Thyroid gland (tissue), 4 donors: ENCODE measurements around the gene LCN6. TPM values are rescaled to one million over a fixed set of nuclear protein-coding genes. Genes with fewer than 3 reads are reported as not detected.

Experiments used
- DNase-seq, 2 donors: peaks; one replicate each; pipeline ENCODE4 v3.0.0-alpha.2; 2019
- H3K27ac ChIP-seq, 3 donors: fragments of 200-600 bp; sonication (generic); 1 replicate in 2 of 3; 2 replicates in 1 of 3; pipeline ENCODE4 v1.5.1; 2016 to 2019; ENCODE audit warnings: mild to moderate bottlenecking in 1 of 3, moderate library complexity in 1 of 3
- H3K27me3 ChIP-seq: fragments of 200-600 bp; sonication (generic); one replicate; pipeline ENCODE4 v1.5.1; 2019
- H3K36me3 ChIP-seq, 2 donors: fragments of 200-600 bp; sonication (generic); one replicate each; pipeline ENCODE4 v1.5.1; 2016 to 2019
- H3K4me1 ChIP-seq, 2 donors: fragments of 200-600 bp; sonication (generic); one replicate each; pipeline ENCODE4 v1.5.1; 2017 to 2019
- H3K4me3 ChIP-seq, 3 donors: fragments of 200-600 bp; sonication (generic); replicated peaks in 1 of 3; 1 replicate in 2 of 3; 2 replicates in 1 of 3; pipeline ENCODE4 v1.5.1; 2016; ENCODE audit warnings: mild to moderate bottlenecking in 1 of 3
- H3K9me3 ChIP-seq: fragments of 200-600 bp; sonication (generic); one replicate; pipeline ENCODE4 v1.5.1; 2017
- CTCF ChIP-seq, 6 experiments: fragments of 200-600 bp in 3 of 6; fragments of 450-650 bp in 3 of 6; sonication (generic) in 3 of 6; IDR thresholded peaks; one replicate each; pipeline ENCODE4 v1.5.1; 2016 to 2019; ENCODE audit warnings: antibody characterized with exemption in 6 of 6, mild to moderate bottlenecking in 2 of 6, inconsistent platforms in 1 of 6, moderate library complexity in 1 of 6
- POLR2A ChIP-seq, 2 donors: fragments of 450-650 bp; IDR thresholded peaks; one replicate each; pipeline ENCODE4 v1.6.1; 2017; ENCODE audit warnings: antibody characterized with exemption in 2 of 2, mild to moderate bottlenecking in 2 of 2, moderate library complexity in 1 of 2
- WGBS, 2 donors: methylation state at CpG; one replicate each; pipeline ENCODE4 v1.1.5; 2017; 5-methylcytosine and 5-hydroxymethylcytosine counted together
- intact Hi-C: fragments of 100-400 bp; cut with DNase I; formaldehyde crosslinking; loops from one replicate; pipeline ENCODE4 v1.15.1; 2023
- total RNA-seq, 4 donors: library from RNA; depleted of rRNA; stranded (reverse); fragments of >200 nt; gene quantifications; one replicate each; pipeline ENCODE4 v1.2.3, GENCODE V29; 2016

Gene LCN6
- total RNA-seq, 4 donors from 2014 or later = 1.4 to 10.0 (median 4.5) TPM

GRCh38 chr9:136793086-136793946 is 45.0 kb upstream of the LCN6 start:
- Histone ChIP-seq H3K9me3 (no peaks in the 10 kb centered on the region), H3K27me3 (no peaks in the 10 kb centered on the region), H3K4me3 (no peak overlapping the region), H3K27ac (no peak overlapping the region), H3K36me3 (no peaks in the 10 kb centered on the region), H3K4me1 (peaks cover 13 to 24% of the 10 kb centered on the region in 2 donors)
- no peak for TF ChIP-seq POLR2A (IDR thresholded peaks at IDR 0.05)
- TF ChIP-seq CTCF (IDR thresholded peaks at IDR 0.05) = no peak
- DNase-seq = peak in 1 of 2 donors; percentile 6
- intact Hi-C loops = no loop called here
- WGBS, 2 donors = 89 to 91% methylated on average over 15 to 16 of the region's 17 CpGs

GRCh38 chr9:136792321-136793085 is 44.2 kb upstream of the LCN6 start:
- Histone ChIP-seq H3K36me3 (no peaks in the 10 kb centered on the region), H3K4me3 (peak overlapping the region in 1 of 3 donors; percentile 57), H3K27ac (peak overlapping the region in 2 of 3 donors; percentile 87 to 90), H3K9me3 (no peaks in the 10 kb centered on the region), H3K4me1 (peaks cover 13 to 27% of the 10 kb centered on the region in 2 donors), H3K27me3 (no peaks in the 10 kb centered on the region)
- TF ChIP-seq POLR2A (IDR thresholded peaks at IDR 0.05) (no peak), CTCF (IDR thresholded peaks at IDR 0.05) (no peak)
- 86 to 91% methylated on average over 12 to 15 of the region's 15 CpGs for WGBS, 2 donors
- DNase-seq = peak in 1 of 2 donors; percentile 21
- intact Hi-C loops = no loop called here

GRCh38 chr9:136791516-136792276 is 43.4 kb upstream of the LCN6 start:
- WGBS, 2 donors = 8 to 16% methylated on average over 5 to 6 of the region's 29 CpGs

More at GRCh38 chr9:136791516-136792276, 43.4 kb upstream of the LCN6 start:
- Histone ChIP-seq H3K27me3 (no peaks in the 10 kb centered on the region), H3K36me3 (no peaks in the 10 kb centered on the region), H3K9me3 (no peaks in the 10 kb centered on the region), H3K4me1 (peaks cover 13 to 27% of the 10 kb centered on the region in 2 donors), H3K4me3 (peak overlapping the region in 2 of 3 donors; percentile 57), H3K27ac (peak overlapping the region; percentile 86 to 90 (median 87))
- TF ChIP-seq CTCF (IDR thresholded peaks at IDR 0.05) (peak; percentile 90 to 96 (median 94)), POLR2A (IDR thresholded peaks at IDR 0.05) (no peak)
- DNase-seq = peak; percentile 80 to 81
- intact Hi-C loops = no loop called here
